Activated T-cell treated with anti-CD3 and anti-CD28 coated beads for 48 hours (primary cell): ENCODE measurements around the gene SLC29A4.

ENCODE experiments used
- DNase-seq: peaks from one replicate; pipeline ENCODE4 v3.0.0-alpha.2; 2020; ENCODE audit warnings: low read depth

SLC29A4 gene

DNA sequence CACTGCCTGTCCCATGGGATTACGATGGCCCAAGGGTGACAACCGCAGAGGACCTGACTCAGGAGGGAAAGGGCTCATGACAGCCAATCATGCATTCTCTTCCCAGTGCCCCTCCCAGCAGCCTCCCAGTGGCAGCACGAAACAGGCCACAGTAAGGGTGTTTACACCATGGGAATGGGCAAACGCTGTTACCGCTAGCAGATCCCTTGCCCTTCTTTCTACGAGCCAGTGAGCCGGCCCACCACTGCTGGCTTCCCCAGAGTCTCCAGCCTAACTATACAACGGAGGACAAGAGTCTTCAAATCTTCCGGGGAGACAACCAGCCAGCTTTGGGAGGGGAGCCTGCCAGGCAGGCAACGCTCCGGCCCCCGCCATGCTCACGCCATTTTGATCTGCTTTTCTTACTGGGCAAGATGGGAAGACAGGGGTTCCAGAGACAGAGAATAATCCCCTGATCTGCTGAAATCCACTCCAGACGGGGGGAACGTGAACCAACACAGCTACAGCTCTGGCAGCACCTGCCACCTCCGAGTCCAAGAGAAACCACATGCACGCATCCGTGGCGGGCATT is 69.8 kb downstream of the SLC29A4 start:
- DNase-seq = no peak

GRCh38 chr7:5354460-5355232 is 71.9 kb downstream of the SLC29A4 start:
- DNase-seq = no peak
